ENCODE measurements around the gene SLAMF8.

GRCh38 chr1:159802111-159802510, 24.6 kb upstream of the SLAMF8 start, which contains the start of gene FCRL6:
- TF ChIP-seq CTCF (IDR thresholded peaks at IDR 0.05; ENCODE audit: poor library complexity, severe bottlenecking) (no peak), REST (IDR thresholded peaks at IDR 0.05; ENCODE audit: borderline replicate concordance) (no peak), RAD21 (conservative IDR thresholded peaks at IDR 0.05) (no peak), TAF1 (IDR thresholded peaks at IDR 0.05; ENCODE audit: low read depth) (no peak), EP300 (conservative IDR thresholded peaks at IDR 0.05; ENCODE audit: poor library complexity, severe bottlenecking) (no peak), POLR2AphosphoS5 (IDR thresholded peaks at IDR 0.05) (no peak), EZH2 (IDR thresholded peaks at IDR 0.05; ENCODE audit: borderline replicate concordance, insufficient read depth, low read length, poor library complexity, severe bottlenecking) (no peak)

Data from neural cell (in vitro differentiated cells).